Measurements from ENCODE around the gene CHST8.

- TF ChIP-seq EP300 (IDR thresholded peaks at IDR 0.05) (no peak), CTCF (IDR thresholded peaks at IDR 0.05) (no peak), POLR2A (IDR thresholded peaks at IDR 0.05) (no peak)
These were observed 31.9 kb downstream of the CHST8 start for GRCh38 chr19:33653684-33654083.
